ENCODE data around the gene LTBP1. TPM values are rescaled to one million over a fixed set of nuclear protein-coding genes. Genes with fewer than 3 reads are reported as not detected.
A peak's percentile ranks its signal among the peaks of the same experiment; 100 is the strongest.

The LTBP1 gene, protein sequence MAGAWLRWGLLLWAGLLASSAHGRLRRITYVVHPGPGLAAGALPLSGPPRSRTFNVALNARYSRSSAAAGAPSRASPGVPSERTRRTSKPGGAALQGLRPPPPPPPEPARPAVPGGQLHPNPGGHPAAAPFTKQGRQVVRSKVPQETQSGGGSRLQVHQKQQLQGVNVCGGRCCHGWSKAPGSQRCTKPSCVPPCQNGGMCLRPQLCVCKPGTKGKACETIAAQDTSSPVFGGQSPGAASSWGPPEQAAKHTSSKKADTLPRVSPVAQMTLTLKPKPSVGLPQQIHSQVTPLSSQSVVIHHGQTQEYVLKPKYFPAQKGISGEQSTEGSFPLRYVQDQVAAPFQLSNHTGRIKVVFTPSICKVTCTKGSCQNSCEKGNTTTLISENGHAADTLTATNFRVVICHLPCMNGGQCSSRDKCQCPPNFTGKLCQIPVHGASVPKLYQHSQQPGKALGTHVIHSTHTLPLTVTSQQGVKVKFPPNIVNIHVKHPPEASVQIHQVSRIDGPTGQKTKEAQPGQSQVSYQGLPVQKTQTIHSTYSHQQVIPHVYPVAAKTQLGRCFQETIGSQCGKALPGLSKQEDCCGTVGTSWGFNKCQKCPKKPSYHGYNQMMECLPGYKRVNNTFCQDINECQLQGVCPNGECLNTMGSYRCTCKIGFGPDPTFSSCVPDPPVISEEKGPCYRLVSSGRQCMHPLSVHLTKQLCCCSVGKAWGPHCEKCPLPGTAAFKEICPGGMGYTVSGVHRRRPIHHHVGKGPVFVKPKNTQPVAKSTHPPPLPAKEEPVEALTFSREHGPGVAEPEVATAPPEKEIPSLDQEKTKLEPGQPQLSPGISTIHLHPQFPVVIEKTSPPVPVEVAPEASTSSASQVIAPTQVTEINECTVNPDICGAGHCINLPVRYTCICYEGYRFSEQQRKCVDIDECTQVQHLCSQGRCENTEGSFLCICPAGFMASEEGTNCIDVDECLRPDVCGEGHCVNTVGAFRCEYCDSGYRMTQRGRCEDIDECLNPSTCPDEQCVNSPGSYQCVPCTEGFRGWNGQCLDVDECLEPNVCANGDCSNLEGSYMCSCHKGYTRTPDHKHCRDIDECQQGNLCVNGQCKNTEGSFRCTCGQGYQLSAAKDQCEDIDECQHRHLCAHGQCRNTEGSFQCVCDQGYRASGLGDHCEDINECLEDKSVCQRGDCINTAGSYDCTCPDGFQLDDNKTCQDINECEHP (N-terminal part only)
- total RNA-seq (100 to 1,000 TPM in 6 of 9 donors, 10 to 100 TPM in 3; 63.4 to 150 (median 103) TPM), polyA plus RNA-seq (10 to 100 TPM; 23.5 to 50.1 TPM)
- long read RNA-seq, donor 1, full-length matches to known transcripts: 4 of 41 reads
- long read RNA-seq, donor 1, partial matches to known transcripts: 22 of 41 reads
- long read RNA-seq, donor 1, other reads (novel, unspliced or antisense): 15 of 41 reads
- long read RNA-seq, donor 2, partial matches to known transcripts: 68 of 85 reads
- long read RNA-seq, donor 2, other reads (novel, unspliced or antisense): 17 of 85 reads
- long read RNA-seq, donor 3, full-length matches to known transcripts: 4 of 37 reads
- long read RNA-seq, donor 3, partial matches to known transcripts: 18 of 37 reads
- long read RNA-seq, donor 3, other reads (novel, unspliced or antisense): 15 of 37 reads

DNA sequence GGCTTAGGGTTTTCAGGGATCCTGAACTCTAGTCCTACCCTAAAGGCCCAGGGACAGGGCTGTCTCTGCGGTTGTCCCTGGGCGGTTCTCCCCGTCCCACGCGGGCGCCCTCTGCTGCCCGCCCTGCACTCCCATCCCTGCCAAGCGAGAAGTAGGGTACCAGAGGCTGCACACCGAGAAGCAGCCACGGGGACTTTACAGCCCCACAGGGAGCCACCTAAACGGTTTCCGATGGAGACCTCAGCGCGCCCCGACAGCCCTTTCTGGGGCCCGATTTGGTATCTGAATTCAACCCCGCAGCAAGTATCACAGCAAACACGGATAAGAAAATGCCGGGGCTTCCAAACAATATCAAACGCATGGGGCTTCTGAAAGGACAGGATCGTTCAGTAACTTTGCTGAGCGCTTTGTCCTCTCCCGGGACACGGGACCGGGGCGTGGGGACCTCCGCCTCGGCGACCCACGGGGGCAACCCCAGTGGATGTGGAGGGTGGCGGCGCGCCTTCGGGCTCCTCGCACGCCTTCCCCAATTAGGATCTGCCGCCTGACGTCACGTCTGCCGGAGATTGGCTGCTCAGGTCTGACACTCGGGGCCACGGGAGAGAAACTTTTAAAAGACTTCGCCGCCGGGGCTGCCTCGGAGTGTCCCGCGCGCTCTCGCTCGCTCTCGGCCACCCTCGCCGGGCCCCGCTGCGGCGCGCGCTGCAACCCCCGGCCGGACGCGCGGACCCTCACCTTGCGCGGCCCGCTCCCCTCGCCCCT lies at the start of gene LTBP1:
TSS of gene LTBP1 (plus strand) at position 640 of the 762 bp plus-strand sequence. CDS start 372 bp downstream, outside the sequence.
- WGBS, 4 donors: 0 to 2% (median 1%) methylated on average over 18 to 68 of the region's 68 CpGs
- Histone ChIP-seq H3K4me1 (peaks cover 0 to 33% (median 7%) of the 10 kb centered on the region in 12 donors), H3K36me3 (no peaks in the 10 kb centered on the region), H3K27ac (peak within 1 kb of the TSS; percentile 76 to 95 (median 91)), H3K4me3 (peak within 1 kb of the TSS; percentile 56 to 94 (median 79)), H3K9me3 (no peaks in the 10 kb centered on the region), H3K27me3 (peaks cover 0 to 24% (median 0%) of the 10 kb centered on the region in 9 donors)
- peak; percentile 84 to 93 (median 87) for ATAC-seq
- TF ChIP-seq POLR2A (IDR thresholded peaks at IDR 0.05): peak in 1 of 2 donors; percentile 80
- TF ChIP-seq, protein P1, sequence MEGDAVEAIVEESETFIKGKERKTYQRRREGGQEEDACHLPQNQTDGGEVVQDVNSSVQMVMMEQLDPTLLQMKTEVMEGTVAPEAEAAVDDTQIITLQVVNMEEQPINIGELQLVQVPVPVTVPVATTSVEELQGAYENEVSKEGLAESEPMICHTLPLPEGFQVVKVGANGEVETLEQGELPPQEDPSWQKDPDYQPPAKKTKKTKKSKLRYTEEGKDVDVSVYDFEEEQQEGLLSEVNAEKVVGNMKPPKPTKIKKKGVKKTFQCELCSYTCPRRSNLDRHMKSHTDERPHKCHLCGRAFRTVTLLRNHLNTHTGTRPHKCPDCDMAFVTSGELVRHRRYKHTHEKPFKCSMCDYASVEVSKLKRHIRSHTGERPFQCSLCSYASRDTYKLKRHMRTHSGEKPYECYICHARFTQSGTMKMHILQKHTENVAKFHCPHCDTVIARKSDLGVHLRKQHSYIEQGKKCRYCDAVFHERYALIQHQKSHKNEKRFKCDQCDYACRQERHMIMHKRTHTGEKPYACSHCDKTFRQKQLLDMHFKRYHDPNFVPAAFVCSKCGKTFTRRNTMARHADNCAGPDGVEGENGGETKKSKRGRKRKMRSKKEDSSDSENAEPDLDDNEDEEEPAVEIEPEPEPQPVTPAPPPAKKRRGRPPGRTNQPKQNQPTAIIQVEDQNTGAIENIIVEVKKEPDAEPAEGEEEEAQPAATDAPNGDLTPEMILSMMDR (IDR thresholded peaks at IDR 0.05): peak; percentile 62 to 93 (median 78)
- intact Hi-C loops (cut with DNase I): loop anchor here (1.0 to 10.0 kb wide), 14 partner anchors 68 to 498 kb away; no protein-coding TSS in a partner anchor
- DNase-seq: peak; percentile 85 to 92 (median 87)

DNA sequence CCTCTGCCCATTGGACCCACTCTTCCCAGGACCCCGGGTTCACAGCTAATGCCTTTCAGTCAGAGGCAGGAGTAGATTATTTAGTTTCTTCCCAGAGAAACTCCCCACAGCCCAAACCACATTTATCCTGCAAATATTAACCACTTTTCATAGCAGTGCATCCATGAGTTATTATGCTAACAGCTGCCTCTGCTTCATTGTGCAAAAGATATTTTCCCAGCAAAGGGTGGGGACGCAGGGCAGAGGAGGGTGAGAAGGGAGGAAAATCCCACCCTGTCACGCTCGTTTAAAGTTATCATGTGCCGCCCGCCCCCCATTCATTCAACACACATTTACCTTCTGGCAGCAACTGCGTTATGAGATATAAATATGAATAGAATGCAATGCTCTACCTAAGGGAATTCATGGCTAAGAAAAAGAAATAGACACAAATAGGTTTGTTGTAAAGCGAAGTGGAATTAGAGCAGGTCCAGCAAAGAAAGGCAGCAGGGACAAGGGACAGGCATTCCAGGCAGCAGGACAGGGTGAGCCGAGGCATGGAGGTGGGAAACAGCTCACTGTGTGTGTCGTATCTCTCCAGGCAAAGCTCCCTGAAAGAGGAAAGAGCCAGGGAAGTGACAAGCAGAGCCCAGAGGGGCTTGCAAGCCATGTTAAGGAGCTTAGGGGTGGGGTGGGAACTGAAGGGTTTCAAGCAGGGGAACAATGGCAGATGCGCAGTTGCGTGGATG lies 46.3 kb upstream of the LTBP1 start:
- TF ChIP-seq, protein P1 (IDR thresholded peaks at IDR 0.05): no peak
- no peak for TF ChIP-seq POLR2A (IDR thresholded peaks at IDR 0.05)
- Histone ChIP-seq H3K9me3 (peaks cover 0 to 8% (median 0%) of the 10 kb centered on the region in 12 donors), H3K36me3 (no peaks in the 10 kb centered on the region), H3K4me1 (no peaks in the 10 kb centered on the region), H3K27me3 (no peaks in the 10 kb centered on the region), H3K4me3 (no peak overlapping the region), H3K27ac (no peak overlapping the region)
- WGBS, 4 donors: 64 to 72% (median 69%) methylated on average over 12 of the region's 12 CpGs
- no peak for ATAC-seq
- no peak for DNase-seq
- intact Hi-C loops (cut with DNase I): no loop called here

DNA sequence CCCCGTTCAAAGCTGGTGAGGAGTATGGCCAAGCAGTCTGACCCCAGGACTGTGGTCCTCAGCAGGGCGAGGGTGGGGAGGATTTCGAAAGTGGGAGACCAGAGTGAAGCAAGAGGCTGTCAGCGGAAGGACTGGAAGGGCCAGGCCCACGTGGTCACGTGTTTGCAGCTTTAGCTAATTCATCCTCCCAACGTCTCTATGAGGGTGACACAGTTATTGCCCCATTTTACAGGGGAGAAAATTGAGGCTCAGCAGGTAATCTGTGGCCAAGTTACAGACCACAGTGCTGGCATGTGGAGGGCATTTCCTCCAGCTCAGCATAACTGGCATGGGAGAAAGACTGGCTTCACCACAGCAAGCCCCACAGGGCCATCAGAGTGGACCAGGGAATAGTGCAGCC lies 45.4 kb upstream of the LTBP1 start:
- Histone ChIP-seq H3K36me3 (no peaks in the 10 kb centered on the region), H3K27ac (no peak overlapping the region), H3K27me3 (no peaks in the 10 kb centered on the region), H3K9me3 (peaks cover 0 to 8% (median 0%) of the 10 kb centered on the region in 12 donors), H3K4me1 (no peaks in the 10 kb centered on the region), H3K4me3 (no peak overlapping the region)
- DNase-seq (no peak), ATAC-seq (no peak)
- WGBS, 4 donors: 89 to 97% (median 94%) methylated on average over 6 to 7 of the region's 7 CpGs
- TF ChIP-seq, protein P1 (IDR thresholded peaks at IDR 0.05): no peak
- TF ChIP-seq POLR2A (IDR thresholded peaks at IDR 0.05): no peak
- intact Hi-C loops (cut with DNase I): no loop called here
